GM21515 (cell line): Measurements from ENCODE around the gene FEN1.
A peak's percentile ranks its signal among the peaks of the same experiment; 100 is the strongest.

Experiments used
- ATAC-seq: cut with Tn5 transposase; IDR thresholded peaks from one replicate; pipeline ENCODE4 v1.9.1; 2021; ENCODE audit not compliant: unreplicated experiment

FEN1 gene

DNA sequence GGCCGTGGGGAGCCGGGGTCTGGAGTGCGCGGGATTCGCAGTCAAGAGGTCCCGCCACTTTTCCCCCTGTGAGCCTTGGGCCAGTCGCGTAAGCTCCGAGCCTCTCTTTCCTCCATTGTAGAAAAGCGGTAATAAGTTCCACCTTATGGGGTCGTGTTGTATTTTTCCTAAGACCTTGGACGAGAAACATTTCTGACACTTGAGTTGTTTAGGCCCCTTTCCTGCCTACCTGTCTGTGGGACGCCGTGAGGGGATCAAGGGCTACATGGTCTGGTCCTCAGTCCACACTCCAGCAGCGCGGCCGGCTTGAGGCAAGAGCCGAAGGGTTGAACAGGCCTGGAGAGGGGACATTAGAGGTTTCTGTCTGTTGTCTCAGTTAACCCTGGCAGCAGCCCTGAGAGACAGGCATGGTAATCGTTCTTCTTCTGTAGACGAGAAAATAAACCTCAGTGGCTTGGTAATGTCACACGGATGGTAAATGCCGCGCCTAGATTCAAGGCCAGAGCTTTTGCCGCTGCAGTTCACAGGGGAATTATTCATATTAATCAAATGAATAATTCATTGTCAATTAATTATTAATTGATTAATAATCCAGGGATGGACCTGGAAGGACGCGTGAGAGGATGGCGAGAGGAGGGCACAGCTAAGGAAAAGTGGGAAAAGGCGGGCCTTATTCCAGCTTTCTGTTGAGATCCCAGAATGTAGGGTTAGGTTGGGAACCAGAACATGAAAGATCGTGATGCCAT is 545 bp downstream of the FEN1 start:
- ATAC-seq = peak; percentile 21

DNA sequence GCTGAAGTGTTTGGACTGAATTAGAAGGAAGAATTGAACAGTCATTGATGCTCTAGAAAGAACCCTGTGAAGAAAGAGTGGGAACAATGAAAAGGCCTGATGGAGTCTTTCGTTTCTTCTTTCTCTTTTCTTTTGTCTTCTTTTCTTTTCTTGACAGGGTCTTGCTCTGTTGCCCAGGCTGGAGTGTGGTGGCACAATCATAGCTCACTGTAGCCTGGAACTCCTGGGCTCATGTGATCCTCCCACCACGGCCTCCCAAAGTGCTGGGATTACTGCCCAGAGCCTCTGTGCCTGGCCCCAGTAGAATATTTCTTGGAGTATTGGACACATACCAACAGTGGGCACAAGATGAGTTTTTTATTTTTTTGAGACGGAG is 1.1 kb downstream of the FEN1 start:
- no peak for ATAC-seq

- no peak for ATAC-seq
These were observed 1.9 kb downstream of the FEN1 start for GRCh38 chr11:61794579-61794978.

DNA sequence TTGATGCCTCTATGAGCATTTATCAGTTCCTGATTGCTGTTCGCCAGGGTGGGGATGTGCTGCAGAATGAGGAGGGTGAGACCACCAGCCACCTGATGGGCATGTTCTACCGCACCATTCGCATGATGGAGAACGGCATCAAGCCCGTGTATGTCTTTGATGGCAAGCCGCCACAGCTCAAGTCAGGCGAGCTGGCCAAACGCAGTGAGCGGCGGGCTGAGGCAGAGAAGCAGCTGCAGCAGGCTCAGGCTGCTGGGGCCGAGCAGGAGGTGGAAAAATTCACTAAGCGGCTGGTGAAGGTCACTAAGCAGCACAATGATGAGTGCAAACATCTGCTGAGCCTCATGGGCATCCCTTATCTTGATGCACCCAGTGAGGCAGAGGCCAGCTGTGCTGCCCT is 2.7 kb downstream of the FEN1 start:
- no peak for ATAC-seq

DNA sequence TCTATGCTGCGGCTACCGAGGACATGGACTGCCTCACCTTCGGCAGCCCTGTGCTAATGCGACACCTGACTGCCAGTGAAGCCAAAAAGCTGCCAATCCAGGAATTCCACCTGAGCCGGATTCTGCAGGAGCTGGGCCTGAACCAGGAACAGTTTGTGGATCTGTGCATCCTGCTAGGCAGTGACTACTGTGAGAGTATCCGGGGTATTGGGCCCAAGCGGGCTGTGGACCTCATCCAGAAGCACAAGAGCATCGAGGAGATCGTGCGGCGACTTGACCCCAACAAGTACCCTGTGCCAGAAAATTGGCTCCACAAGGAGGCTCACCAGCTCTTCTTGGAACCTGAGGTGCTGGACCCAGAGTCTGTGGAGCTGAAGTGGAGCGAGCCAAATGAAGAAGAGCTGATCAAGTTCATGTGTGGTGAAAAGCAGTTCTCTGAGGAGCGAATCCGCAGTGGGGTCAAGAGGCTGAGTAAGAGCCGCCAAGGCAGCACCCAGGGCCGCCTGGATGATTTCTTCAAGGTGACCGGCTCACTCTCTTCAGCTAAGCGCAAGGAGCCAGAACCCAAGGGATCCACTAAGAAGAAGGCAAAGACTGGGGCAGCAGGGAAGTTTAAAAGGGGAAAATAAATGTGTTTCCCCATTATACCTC is 3.3 kb downstream of the FEN1 start:
- no peak for ATAC-seq

- ATAC-seq = no peak
These were observed 4.7 kb downstream of the FEN1 start for GRCh38 chr11:61797263-61797944.

DNA sequence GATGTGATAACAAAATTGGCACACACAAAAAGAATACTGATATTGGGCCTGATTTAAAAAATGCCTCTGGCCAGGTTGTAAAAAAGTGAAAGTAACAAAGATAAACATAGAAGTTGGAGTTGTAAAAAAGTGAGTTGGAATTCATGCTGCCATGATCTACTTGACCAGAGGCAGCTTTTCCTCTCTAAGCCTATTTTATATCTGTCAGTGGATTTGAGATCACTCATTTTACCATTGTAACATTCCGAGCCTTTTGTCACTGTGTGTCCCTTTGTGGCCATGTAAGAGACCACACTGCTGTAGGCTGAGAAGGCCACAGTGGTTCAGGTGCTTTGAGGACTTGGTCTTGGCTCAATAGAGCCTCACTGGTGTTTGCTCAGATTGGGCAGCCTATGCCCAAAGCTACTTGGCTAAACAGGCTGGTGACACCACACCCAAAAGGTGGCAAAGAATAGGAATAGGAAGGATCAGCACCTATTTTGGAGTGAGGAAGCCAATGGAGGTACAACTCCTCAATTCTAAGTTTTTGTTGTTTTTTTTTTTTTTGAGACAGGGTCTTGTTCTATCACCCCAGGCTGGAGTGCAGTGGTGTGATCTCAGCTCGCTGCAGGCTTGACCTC is 7.1 kb downstream of the FEN1 start:
- ATAC-seq = no peak

GRCh38 chr11:61800331-61801281 is 7.9 kb downstream of the FEN1 start:
- ATAC-seq = no peak

DNA sequence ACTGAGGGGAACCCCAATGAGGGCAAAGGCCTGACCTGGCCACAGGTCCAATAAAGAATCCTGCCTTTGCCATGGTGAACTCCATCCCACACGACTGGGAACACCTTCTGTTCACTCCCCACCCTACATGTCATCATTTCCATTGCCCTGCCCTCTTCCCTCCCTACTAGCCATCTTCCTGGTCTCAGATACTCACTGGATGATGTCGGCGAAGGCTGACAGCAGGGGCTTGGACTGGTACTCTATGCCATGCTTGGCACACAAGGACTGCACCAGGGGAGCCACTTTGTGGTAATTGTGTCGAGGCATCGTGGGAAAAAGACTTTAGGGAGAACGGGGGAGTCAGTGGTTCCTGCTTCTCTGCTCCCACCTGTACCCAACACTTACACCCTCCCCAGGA is 9.9 kb downstream of the FEN1 start:
- ATAC-seq = no peak

- no peak for ATAC-seq
These were observed 11.4 kb downstream of the FEN1 start for GRCh38 chr11:61803889-61804647.

- ATAC-seq = no peak
These were observed 12.4 kb downstream of the FEN1 start for GRCh38 chr11:61805146-61805545.

GRCh38 chr11:61806785-61807184 is 14.1 kb downstream of the FEN1 start:
- ATAC-seq = no peak

- no peak for ATAC-seq
These were observed 18.0 kb downstream of the FEN1 start for GRCh38 chr11:61810671-61811175.

GRCh38 chr11:61811831-61812230 is 19.1 kb downstream of the FEN1 start:
- no peak for ATAC-seq

DNA sequence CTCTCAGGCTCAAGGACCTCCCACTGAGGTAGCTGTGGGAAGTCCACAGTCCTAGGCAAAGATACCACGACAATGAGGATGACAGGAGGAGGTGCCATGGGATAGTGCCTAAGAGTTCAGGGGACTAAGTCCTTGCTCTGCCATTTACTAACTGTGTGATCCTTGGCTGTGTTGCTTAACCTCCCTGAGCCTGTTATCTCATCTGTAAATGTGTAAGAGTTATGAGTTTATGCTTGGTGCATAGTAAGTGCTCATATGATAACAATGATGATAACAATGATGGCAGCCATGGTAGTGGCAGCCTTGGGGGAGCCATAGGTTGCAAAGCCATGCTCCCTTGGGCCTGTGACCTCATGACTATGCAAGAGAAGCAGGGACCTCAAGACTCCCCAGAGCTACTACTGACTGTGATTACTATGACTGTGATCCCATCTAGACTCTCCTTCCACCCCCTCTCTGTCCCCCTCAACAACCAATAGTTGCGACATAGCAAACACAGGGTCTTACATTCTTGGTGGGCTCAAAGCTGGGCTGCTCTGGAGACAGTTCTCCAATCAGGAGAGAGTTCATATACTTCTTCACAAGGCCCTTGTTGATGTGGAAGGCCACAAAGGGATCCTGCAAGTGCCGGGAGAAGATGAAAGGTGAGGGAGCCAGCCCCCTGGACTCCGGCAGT is 20.2 kb downstream of the FEN1 start:
- ATAC-seq = no peak

DNA sequence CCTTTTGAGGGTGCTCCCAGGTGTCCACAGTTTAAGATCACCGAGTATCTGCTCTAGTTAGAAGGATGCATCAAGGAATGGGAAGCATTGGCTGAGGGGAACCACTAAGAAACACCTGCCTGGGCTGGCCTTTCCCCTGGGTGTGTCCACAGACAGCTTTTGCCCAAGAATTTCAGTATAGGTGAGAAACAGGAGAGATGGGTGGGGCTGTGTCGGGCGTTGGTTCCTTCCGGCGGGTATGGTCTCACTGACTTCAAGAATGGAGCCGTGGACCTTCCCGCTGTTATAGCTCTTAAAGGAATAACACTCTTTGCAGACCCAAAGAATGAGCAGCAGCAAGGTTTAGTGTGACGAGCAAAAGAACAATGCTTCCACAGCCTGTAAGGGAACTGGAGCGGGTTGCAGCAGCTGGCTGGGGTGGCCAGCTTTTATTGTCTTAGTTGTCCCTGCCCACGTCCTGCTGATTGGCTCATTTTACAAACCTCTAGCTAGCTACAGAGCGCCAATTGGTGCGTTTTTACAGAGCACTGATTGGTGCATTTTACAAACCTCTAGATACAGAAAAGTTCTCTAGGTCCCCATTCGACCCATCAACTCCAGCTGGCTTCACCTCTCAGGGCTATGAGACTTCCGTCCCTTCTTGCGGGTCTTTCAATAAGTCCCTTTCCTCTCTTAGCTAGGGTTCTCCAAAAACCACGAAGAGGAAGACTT is 21.7 kb downstream of the FEN1 start:
- no peak for ATAC-seq

DNA sequence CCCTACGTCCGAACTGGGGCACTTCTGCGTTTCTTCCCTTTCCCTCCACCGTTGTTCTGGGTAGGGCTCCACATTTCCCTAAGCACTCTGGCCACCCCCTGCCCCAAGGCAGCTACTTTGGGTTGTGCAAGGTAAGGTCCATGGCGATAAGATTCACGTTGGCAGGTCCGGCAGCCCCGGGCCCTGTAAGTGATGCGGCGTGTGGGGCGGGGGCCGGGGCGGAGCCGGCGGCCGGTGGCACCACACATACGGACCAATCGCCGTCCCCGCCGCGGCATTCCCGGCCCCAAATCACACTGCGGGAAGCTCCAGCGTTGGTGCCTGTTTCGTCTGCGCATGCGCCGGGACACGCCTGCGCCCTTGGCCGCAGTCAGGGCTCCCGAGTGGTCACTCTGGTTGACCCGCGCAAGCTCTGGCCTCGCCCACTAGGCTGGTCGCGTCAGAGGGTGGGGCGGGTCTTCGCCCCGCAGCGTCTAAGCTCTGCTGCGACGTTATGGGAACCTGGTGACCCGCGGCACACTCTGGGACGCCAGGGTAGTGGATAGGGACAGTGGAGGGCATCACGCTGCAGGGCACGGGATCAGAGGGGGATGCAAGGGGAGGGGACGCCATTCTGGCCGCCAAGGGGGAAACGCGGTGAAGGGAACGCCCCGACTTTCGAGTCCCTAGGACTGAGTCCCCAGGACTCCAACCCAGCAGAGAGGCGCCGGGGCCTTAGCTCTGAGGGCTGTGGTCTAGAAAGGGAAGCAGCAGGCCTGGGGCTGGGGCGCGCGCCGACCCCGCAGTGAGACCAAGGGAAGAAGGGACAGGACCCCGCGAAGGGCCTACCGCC is 22.5 kb downstream of the FEN1 start:
- peak; percentile 44 for ATAC-seq
